ENCODE results near the gene PSMC3IP.

- TF ChIP-seq CTCF (IDR thresholded peaks at IDR 0.05; ENCODE audit: poor library complexity) (no peak), EZH2 (IDR thresholded peaks at IDR 0.05; ENCODE audit: borderline replicate concordance) (no peak), EZH2phosphoT487 (IDR thresholded peaks at IDR 0.05; ENCODE audit: low read depth, severe bottlenecking, unreplicated experiment) (no peak)
Measured at GRCh38 chr17:42596386-42596785, 18.9 kb upstream of the PSMC3IP start.

Data from hepatocyte (in vitro differentiated cells).